Inferior parietal cortex (tissue), 1 donor: Measurements from ENCODE around the gene NRM.

Experiments used
- DNase-seq: peaks from one replicate; pipeline ENCODE4 v3.0.0-alpha.2; 2016; ENCODE audit errors: extremely low spot score

Gene NRM

DNA sequence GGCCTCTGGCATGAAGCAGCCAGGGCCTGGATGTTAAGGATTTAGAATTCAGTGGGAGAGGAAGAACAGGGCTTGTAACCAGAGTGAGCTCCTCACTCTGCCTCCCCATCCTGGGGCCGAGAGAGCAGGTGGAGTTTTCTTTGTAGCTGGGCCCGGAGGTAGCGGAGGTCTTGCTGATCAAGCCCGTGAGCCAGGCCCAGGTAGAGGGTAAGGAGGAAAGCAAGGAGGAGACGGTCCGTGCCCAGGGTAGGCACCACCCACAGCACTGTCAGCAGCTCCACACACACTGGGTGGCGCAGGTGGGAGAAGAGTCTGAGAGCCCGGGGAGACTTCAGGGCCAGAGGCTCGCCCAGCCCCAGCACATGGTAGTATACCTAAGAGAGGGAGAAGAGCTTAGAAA lies 2.2 kb downstream of the NRM start:
- no peak for DNase-seq

DNA sequence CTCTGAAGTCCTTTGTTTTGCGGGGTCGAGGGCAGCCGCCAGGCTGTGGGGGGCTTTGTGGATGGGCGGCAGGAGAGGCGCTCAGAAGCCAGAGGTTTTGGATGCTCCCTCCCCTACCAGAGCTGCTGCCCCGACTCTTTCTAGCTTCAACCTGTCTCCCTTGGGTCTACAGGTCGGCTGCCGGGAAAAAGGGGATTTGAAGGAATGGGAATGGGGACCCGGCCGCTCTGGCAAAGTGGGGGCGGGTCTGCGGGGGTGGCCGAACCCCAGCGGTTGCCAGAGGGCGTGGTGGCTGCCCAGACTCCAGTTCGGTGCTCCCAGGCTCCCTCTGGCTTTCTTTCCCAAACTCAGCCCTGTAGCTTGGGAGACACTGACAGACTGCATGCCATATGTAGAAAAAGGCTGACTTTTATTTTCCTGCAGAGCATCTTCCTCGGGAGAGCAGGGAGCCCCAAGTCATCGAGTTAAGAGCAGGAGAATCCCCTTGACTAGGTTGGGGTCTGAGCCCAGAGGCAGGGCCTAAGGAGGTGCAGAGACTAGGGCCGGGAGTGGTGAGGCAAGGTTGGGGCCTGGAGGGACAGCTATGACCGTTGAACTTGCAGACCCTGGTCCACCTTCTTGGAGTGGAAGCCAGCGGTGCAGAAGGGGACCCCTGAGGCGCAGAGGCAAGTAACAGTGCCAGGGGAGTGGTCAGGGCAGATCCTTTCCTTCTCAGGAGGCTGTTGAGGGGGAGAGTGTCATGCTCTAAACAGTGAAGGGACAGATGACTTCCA lies 2.9 kb downstream of the NRM start:
- no peak for DNase-seq

DNA sequence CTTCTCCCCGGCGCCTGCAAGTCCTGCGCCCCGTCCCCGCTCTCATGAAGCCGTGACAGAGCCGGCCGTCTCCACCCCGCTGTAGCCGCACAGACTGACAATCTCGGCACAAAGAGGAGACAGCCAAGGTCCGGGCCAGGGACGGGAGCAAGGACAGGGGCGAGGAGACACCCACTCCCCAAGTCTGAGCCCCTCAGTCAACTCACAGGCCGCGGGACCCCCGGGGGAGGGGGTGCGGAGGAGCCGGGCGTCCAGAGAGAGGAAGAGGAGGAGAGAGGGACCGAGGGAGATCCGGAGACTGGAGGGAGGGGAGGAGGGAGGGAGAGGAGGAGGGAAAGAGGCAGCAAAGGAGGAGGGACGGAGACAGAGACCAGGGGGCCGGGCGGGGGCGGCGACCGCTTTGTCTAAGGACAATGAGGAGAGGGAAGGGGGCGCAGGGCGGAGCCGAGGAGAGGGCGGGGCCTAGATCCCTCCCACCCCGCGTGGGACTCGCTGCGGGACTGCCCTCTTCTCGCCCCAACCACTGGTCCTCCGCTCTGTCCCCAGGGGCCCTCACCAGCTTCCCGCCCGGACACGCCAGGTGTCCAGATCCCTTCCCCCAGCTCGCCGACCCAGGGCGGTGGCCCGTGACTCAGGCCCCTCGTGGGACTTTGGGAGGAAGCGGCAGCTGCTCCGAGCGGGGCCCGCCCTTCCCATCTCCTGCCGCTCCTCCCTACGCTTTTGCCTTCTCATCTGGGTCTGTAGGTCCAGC lies 3.7 kb downstream of the NRM start:
- DNase-seq: peak; percentile 44

DNA sequence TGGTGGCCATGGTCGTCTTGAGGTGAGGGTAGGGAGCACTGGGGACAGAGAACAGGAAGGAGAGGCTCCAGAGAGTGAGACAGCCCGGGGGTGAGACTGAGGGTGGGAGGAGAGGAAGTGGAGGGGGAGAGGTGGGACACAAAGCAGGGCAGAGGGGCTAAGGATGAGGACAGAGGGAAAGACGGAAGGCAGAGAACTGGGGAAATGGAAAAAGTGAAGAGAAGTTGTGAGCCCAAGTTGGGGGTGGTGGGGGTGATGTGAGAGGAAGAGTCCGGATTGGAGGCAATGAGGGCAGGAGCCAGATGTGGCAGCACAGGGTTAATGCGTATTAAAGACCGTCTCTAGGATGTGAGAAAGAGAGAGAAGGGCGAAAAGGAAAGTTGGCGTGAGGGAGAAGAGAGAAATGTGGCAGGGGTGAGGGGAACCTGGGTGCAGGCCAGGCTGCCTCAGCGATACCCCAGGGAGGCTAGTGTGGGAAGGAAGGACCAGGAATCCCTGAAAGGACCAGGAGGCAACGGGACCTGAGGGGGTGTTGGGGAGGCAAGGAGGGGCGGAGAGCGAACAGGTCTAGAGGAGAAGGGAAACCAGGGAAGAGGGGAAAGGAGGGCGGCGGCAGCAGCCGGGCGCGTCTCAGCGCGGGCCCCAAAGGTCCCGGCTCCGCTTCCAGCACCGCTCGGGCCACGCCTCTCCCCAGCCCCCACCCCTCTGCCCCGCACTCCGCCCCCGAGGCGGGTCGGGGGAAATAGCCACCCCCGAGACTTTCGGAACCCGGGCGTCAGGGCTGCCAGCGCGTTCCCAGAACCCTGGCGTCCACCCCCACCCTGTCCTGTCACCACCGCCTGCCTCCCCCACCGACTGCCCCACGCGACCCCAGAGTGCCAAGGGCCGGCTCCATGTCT lies 4.5 kb downstream of the NRM start, which contains the start of gene PPP1R18:
PPP1R18 (minus strand) TSS at position 637 of the 899 bp plus-strand sequence; CDS start at position 10, 627 bp downstream.
- DNase-seq: no peak

DNA sequence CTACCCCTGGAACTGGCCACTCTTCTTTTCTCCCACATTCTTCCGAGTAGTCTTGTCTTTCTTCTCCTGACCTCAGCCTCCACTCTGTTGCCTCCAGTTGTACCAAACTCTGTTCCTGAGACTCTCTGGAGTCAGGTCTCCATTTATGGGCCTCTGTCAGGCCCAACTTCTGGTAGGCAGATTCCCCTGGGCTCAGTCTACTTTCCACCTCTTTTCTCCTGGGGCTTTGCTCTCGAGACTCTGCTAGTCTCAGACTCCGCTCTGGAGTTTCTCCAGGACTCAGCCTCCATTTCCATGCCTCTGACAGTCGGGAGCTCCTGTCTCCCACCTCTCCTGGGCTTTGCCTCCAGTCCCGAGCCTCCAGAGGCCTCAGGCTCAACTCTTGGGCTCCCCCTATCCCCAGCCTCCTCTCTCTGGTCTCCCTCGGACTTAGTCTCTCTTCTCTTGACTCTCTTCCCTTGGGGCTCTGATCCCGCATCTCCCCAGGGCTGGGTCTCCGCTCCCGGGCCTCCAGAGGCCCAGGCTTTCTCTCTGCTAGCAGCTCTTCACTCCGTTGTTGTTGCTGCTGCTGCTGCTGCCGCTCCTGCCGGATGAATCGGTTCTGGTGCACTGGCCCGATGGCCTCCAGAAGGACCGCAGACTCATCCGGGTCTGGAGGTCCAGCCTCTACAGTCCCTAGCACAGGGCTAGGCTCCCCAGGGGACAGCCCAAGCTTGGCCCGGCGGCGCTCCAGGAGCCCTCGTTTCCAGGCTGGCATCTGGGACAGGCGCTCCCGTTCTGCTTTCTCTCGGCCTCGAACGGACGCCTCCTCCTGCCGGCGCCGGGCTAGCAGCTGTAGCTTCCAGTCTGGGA lies 5.4 kb downstream of the NRM start:
- DNase-seq: no peak

DNA sequence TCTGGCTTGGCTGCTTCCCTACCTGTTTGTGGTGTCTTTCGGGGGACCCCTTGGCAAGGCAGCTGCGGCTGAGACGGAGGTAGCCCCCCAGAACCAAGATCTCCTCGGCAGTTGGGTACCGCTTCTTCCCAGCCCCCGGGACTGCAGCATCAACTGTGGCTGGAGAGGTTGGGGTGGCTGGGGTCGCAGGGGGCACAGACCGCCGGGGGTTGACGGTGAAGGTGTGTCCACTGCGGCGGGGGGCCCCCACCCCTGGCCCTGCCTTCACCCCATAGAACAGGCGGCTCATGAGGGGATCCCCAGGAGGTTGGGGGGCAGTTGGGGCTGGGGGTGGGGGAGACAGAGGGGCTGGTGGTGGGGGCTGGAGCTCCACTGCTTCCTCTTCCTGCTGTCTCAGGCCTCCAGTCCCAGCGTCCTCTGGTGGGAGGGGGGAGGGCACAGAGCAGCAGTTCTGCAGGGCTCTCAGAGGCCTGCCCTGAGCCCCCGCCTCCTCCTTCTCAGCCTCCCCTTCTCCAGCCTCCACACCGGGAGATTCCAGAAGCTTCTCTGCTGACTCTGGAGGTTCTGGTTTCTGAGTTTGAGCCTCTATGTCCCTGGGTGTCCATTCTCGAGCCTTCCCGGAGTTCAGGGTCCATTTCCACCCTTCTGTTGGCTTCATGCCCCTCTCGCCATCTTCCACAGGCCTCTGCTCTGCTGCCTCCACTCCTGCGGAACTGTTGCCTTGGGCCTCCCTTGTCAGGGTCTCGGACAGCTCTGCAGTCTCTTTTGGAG lies 6.2 kb downstream of the NRM start:
- DNase-seq: no peak

DNA sequence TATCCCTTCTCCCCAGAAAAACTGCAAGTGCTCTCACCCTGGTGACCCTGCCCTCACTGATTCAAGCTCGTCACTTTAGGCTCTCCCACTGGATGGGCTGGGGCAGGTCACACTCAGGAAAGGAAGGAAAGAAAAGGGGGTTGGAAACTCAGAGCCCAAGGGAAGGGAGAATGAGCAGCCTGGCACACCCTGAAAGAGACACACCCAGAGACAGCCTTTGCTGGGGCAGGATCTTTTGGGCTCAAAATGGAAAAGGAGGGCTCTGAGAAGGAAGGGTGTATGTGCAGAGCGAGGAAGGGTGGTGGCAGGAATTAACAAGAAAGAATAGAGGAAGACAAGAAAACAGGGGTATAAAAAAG lies 6.8 kb downstream of the NRM start:
- DNase-seq: no peak

DNA sequence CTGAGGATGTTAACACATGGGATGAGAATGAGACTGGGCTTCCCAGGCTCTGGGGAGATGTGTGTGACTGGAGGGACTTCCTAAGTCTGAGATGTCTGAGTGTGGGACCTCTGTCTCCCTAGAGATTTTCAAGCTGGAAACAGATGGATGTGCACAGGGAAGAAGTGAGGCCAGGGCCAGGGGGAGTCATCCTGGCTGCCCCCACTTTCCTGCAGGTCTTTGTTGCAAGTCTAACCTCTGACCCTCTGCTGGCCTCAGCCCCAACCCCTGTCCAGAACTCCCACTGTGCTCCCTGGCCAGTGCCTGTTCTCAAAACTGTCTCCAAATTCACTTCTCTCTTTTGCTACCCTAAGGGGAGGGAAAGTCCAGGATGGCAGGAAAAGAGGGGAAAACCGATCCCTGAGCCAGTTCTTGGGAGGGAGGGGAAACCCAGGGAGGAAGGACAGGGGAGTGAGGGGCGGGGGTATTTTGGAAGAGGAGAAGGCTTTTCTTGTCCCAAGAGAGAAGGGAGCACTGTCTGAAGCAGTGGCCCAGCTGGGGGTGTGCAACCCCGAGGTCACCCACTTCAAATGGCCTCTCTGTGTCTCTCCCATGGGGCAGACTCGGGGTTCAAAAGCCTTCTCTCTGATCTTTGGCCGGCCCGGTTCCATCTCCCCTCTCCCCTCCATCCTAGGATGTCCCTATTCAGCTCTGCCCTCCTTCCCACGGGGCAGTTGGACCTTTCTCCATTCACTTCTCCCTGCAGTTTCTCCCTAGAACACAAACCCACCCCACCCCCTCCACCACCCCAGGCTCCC lies 7.4 kb downstream of the NRM start:
- DNase-seq: no peak

DNA sequence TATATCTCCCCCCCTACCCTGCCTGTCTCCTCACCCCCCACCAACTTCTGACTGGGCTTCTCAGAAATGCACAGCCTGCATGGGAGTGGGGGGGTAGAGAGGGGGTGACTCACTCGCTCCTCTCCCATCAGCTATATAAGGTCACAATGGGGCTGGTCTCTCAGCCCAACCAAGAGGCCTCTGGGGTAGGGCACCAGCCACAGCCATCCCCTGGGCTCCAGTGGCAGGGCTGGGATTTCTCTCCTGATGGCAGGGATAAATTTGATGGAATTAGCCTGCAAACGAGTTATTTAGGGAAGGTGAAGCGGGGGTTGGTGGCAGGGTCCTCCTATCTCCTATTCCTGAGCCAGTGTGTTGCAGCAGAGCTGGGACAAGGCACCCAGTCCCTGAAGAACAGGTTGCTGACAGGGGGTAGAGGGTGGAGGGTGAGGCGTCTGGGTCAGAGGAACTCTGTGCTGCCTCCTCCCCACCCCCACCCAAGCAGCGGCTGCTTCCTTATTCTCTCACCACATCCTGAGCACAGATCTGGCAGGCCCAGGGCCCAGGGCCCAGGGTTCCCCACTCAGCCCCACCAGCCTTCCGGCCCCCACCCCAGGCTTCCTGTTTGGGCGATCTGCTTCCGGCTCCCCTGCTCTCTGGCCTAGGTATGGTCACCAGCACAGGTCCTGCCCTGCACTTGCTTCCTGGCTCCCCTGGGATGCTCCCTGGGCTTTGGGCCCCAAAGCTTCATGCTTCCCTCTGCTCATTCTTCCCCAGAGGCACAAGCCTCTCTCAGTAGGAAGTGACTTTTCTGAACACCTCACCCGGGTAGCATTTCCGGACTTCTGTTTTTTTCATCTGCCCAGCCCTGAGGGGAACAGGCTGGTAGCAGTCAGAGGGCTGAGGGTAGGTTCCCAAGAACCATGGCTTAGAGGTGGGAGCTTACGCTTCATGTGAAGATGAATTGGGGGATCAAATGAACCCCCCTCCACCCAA lies 8.4 kb downstream of the NRM start:
- no peak for DNase-seq

DNA sequence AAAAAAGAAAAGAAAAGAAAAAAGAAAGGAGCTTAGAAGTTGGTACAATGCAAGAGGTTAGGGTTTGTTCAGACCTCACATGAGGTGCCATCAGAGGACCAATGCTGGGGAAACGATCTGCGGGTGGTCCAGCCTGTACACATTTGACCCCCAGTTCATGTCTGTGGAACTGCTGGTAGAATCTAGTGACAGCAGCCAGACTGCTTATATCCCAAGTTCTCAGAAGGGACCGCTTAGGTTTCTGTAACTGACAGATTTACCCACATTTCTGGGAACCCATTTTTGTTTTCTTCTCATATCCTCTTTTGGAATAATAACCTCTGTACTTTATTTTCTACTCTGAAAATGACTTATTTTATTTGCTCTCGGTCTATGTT lies 9.0 kb downstream of the NRM start:
- no peak for DNase-seq

DNA sequence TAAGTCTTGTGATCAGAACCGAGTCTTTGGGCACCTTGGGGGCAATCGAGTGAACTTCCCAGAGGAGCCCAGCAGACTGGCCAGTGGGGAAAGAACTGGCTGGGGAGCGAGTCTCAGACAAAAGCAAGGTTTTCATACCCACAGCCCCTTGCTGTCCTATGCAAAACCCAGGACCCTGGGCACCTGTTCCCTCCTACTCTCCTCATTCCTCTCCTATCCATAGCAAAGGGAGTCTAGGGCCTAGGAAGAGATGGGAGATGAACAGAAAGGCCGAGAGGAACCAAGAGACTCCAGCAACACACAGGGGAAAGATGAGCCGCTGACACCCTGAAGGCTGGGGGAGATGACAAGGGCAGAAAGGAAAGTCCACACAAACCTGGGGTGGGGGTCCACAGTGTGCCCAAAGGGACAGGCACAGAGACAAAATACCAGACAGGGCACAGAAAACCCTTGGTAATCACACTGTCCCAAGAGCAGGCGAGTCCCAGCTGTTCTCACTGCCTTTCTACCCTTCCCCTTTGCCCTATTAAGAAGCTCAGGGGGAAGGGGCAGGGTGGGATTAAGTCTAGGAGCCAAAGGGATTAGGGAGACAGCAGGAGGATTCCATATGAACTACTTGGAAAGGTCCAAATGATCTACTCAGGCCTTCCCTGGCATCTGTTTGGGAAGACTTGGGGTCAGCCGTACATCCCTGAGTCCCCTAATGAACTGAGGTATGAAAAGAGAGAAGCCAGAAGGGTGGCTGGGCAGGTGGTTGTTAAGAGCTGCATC lies 10.8 kb downstream of the NRM start:
- DNase-seq: no peak

DNA sequence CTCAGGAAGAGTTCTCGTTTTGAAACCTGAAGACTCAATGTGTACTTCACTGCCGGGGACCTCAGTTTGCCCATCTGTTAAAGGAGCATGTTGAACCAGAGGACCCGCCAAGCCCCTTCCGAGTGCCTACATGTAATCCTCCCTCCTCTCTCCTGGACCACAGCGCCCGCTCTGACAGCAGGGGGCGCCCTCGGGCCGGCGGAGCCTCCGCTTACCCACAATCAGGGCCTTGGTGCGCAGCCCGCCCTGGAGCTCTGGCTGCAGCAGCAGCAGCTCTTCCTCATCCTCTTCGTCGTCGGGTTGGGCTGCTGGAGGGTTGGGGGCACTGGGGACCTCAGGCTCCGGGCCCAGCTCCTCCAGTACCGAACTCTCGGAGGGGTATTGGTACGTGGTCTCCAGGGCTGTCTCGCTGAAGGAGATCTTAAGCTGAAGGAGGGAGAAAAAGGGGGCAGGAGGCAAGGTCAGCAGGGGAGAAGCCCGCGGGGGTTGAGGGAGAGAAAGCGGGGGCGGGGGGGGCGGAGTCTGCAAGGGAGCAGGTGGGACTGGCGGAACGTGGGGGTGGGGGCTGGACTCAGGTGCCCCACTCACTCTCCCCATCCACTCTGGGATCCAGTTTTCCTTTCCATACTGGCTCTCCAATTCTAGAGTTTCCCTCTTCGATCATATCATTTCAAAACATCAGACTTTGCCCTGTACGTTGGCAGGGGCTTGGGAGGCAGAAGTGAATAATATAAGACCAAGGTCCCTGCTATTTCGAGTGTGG lies 11.6 kb downstream of the NRM start:
- peak; percentile 82 for DNase-seq

DNA sequence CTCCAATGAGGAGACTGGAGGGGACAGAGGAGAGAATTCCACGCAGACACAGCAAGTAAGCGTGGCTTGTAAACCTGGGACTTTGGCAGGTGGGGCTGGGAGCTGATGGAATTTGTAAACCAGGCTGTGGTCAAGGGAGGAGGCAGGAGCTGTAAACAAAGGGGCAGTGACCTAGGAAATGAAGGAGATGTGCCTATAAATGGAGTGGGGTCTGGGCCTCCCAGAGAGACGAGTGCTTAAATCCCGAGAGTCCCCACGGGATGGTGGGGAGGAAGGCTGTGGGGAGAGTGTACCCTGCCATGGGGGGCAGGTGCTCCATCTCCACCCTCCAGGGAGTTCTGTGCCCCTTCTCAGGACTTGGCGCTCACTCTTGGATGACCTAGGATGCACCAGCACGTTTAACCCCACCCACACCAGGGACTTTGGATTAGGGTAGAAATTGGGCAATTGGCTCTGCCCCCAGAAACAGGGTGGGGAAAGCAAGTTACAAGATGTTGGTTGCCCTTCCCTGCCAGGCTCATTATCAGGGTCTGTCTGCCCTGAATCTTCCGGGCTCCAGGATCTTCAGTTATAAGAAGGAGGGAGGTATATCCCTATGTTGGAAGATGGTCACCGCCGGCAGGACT lies 14.0 kb downstream of the NRM start:
- no peak for DNase-seq

DNA sequence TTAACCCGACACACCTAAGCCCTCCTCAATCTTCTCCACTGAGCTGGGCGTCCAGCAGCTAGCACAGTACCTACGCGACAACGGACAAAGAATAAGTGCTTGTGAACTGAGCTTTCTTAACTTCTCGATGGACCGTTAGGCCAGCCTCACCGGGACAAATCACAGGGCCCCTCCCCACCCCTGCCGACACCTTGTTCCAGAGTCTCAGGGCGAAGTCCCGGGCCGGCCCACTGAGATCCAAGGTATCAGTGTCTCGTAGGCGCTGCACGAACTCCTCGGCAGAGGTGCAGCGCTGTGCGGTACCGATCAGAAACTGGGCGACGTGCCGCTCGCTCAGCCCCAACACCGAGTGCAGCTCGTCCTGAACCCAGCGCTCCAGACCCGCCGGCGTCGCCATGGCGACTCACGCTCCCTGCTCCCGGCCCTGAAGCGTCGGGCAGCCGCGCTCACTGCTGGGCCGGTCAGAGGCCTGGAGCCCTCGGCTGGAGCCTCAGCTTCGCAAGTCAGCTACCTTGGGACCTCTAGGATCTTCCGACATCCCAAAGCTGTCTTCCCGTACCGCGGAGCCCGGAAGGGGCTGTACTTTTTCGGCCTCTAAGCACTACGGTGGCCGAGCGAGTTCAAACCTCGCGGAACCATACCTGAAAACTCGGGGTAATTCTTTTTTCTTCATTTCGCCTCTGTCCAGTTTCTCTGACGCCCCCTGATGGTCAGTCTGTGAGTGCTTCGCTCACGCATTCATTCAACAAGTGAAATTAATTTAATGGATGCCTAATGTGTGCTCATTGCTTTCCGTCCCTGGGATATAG lies 18.1 kb downstream of the NRM start, which contains the start of gene DHX16:
DHX16 (minus strand) TSS at position 562 of the 809 bp plus-strand sequence; CDS start at position 397, 165 bp downstream.
- peak; percentile 98 for DNase-seq

DNA sequence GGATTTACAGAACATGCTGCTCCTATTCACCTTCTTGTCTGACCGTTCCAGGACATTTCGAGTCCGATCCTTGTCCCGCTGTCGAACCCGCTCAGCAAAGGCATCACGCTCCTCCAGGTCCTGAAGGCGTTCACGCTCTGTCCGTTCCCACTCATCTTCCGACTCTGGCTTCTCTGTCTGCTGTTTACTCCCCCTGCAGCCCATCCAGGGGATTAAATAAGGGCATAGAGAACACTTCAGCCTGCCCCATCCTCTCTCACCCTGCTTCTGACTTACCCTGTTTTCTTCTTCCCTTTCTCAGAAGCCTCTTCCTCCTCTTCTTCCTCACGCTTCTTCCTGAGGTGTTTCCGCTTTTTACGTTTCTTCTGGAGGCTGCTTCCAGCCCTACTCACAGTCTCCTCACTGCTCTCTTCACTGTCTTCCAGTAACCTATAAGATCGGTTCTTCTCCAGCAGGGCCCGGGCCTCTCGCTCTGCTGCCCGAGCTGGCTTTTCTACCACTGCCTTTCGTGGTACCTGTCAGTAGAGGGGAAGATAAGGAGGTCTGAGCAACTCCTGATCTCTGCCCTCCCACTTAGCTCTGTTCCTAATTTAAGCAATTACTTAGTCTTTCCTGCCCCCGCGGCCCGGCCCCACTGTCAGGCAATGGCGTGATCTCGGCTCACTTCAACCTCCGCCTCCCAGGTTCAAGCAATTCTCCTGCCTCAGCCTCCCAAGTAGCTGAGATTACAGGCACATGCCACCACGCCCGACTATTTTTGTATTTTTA lies 19.8 kb downstream of the NRM start:
- DNase-seq: no peak
